Upper lobe of left lung (tissue), 6 donors: ENCODE measurements around the gene UBASH3B. TPM values are rescaled to one million over a fixed set of nuclear protein-coding genes. Genes with fewer than 3 reads are reported as not detected.

Experiments used
- ATAC-seq, 2 donors: fragments of 200-7000 bp; cut with Tn5 transposase; one replicate each; pipeline ENCODE4 v1.9.1; 2022; ENCODE audit warnings: mild to moderate bottlenecking in 2 of 2, moderate library complexity in 2 of 2; ENCODE audit not compliant: low FRiP score in 2 of 2
- DNase-seq, 2 donors: peaks; one replicate each; pipeline ENCODE4 v3.0.0-alpha.2; 2019 to 2020
- H3K27ac ChIP-seq, 4 donors: fragments of 200-600 bp; sonication (generic); one replicate each; pipeline ENCODE4 v1.5.1; 2016 to 2019
- H3K27me3 ChIP-seq, 4 donors: fragments of 200-600 bp; sonication (generic); one replicate each; pipeline ENCODE4 v1.5.1; 2017 to 2019
- H3K36me3 ChIP-seq, 4 donors: fragments of 200-600 bp; sonication (generic); one replicate each; pipeline ENCODE4 v1.5.1; 2016 to 2019
- H3K4me1 ChIP-seq, 4 donors: fragments of 200-600 bp; sonication (generic); one replicate each; pipeline ENCODE4 v1.5.1; 2018 to 2019
- H3K4me3 ChIP-seq, 4 donors: fragments of 200-600 bp; sonication (generic); one replicate each; pipeline ENCODE4 v1.5.1; 2017 to 2019; ENCODE audit warnings: mild to moderate bottlenecking in 2 of 4, moderate library complexity in 1 of 4
- H3K9me3 ChIP-seq, 4 donors: fragments of 200-600 bp; sonication (generic); one replicate each; pipeline ENCODE4 v1.5.1; 2018 to 2019
- EP300 ChIP-seq, 4 donors: sonication (generic); formaldehyde crosslinking; IDR thresholded peaks; one replicate each; pipeline ENCODE4 v1.5.1; 2017; ENCODE audit warnings: antibody characterized with exemption in 4 of 4, control low read depth in 2 of 4
- POLR2A ChIP-seq, 4 donors: fragments of 450-650 bp; IDR thresholded peaks; one replicate each; pipeline ENCODE4 v1.5.1; 2016 to 2017; ENCODE audit warnings: antibody characterized with exemption in 4 of 4, mild to moderate bottlenecking in 2 of 4
- POLR2AphosphoS5 ChIP-seq, 2 donors: sonication (generic); formaldehyde crosslinking; IDR thresholded peaks; one replicate each; pipeline ENCODE4 v1.5.1; 2017; ENCODE audit warnings: antibody characterized with exemption in 2 of 2
- WGBS, 2 donors: methylation state at CpG; one replicate each; pipeline ENCODE4 v1.1.5; 2017 to 2018; 5-methylcytosine and 5-hydroxymethylcytosine counted together
- total RNA-seq, 6 donors: library from RNA; depleted of rRNA in 4 of 6; stranded (reverse); fragments of >200 nt in 4 of 6; gene quantifications; one replicate each; pipeline versions ENCODE4 v1.1.0 to v1.2.1, GENCODE V29; 2016 to 2021
- TF ChIP-seq, protein P1 (sequence below), 6 experiments: fragments of 450-650 bp in 4 of 6; fragments of 200-600 bp in 2 of 6; sonication (generic) in 2 of 6; IDR thresholded peaks; one replicate each; pipeline ENCODE4 v1.5.1; 2016 to 2019; ENCODE audit warnings: antibody characterized with exemption in 6 of 6
- donor health status: DM: no; HTN: no; CAD: no; lungs with moderate emphysema.
- donor health status: DM: no; HTN: yes; CAD: no; lungs with severe emphysema.

The UBASH3B gene
- total RNA-seq, 6 donors from 2014 or later, result 24.0 to 54.2 (median 40.4) TPM

DNA sequence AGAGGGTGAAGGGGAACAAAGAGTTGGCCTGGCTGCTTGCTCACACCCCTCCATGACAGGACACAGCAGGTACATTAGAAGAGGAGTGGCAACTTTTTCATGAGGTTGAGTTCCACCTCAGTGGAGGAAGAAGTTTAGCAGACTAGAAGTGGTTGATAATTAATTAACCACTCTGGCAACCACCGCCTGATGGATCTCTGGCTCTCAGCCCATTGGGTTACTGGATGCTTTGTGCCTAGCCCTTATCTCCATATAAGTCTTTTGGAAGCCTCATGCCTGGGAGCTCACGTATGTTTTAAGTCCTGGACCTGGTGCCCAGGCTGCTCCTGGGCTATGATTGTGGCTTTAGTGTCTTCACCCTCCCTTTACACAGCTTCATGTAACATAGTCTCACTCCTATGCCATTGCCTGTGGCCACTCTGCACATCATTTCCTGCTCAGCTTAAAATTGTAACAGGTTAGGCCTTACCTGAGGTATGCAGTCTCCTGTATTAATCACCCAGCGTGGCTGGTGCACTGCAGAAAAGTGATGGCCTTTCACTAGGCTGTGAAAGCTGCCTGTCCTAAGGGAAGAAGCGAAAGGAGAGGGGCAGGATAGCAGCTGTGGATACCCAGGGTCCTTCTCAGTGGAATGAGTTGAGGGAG lies 110.1 kb downstream of the UBASH3B start:
- WGBS, 2 donors, result 94 to 96% methylated on average over 4 of the region's 4 CpGs
- DNase-seq (no peak), ATAC-seq (no peak)
- TF ChIP-seq, protein P1, sequence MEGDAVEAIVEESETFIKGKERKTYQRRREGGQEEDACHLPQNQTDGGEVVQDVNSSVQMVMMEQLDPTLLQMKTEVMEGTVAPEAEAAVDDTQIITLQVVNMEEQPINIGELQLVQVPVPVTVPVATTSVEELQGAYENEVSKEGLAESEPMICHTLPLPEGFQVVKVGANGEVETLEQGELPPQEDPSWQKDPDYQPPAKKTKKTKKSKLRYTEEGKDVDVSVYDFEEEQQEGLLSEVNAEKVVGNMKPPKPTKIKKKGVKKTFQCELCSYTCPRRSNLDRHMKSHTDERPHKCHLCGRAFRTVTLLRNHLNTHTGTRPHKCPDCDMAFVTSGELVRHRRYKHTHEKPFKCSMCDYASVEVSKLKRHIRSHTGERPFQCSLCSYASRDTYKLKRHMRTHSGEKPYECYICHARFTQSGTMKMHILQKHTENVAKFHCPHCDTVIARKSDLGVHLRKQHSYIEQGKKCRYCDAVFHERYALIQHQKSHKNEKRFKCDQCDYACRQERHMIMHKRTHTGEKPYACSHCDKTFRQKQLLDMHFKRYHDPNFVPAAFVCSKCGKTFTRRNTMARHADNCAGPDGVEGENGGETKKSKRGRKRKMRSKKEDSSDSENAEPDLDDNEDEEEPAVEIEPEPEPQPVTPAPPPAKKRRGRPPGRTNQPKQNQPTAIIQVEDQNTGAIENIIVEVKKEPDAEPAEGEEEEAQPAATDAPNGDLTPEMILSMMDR (IDR thresholded peaks at IDR 0.05), result no peak
- Histone ChIP-seq H3K9me3 (no peaks in the 10 kb centered on the region), H3K4me3 (no peak overlapping the region), H3K27ac (no peak overlapping the region), H3K36me3 (no peaks in the 10 kb centered on the region), H3K4me1 (no peaks in the 10 kb centered on the region), H3K27me3 (no peaks in the 10 kb centered on the region)

DNA sequence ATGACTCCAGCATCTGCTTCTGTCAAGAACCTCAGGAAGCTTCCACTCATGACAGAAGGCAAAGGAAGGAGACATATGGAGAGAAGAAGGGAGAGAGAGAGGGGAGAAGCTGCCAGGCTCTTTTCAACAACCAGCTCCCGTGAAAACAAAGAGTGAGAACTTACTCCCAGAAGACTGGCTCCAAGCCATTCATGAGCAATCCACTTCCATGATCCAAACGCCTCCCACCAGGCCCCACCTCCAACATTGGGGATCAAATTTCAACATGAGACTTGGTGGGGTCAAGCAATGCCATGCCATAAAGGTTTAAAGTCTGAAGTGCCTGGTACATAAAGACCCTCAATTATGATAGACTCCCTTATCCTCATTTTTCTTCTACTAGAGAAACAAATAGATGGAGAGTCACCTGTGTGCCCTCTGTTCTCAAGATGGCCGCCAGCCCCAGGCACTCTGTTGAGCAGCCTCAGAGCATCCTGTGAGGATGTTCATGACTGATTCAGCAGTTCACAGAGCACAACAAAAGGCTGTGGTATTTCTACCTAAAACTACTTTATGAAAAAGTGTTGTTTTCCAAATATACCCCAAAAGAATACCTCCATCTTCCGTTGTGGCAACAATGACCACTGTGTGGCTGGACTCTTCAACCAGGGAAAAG lies 113.7 kb downstream of the UBASH3B start:
- TF ChIP-seq POLR2A (IDR thresholded peaks at IDR 0.05) (no peak), POLR2AphosphoS5 (IDR thresholded peaks at IDR 0.05) (no peak), EP300 (IDR thresholded peaks at IDR 0.05) (no peak)
- TF ChIP-seq, protein P1 (IDR thresholded peaks at IDR 0.05), result no peak
- ATAC-seq (no peak), DNase-seq (no peak)
- H3K27me3 ChIP-seq, result no peaks in the 10 kb centered on the region
- H3K36me3 ChIP-seq, result no peaks in the 10 kb centered on the region
- no peaks in the 10 kb centered on the region for H3K9me3 ChIP-seq
- H3K4me1 ChIP-seq, result no peaks in the 10 kb centered on the region
- H3K27ac ChIP-seq, result no peak overlapping the region
- 68 to 78% methylated on average over 4 of the region's 4 CpGs for WGBS, 2 donors
- no peak overlapping the region for H3K4me3 ChIP-seq

DNA sequence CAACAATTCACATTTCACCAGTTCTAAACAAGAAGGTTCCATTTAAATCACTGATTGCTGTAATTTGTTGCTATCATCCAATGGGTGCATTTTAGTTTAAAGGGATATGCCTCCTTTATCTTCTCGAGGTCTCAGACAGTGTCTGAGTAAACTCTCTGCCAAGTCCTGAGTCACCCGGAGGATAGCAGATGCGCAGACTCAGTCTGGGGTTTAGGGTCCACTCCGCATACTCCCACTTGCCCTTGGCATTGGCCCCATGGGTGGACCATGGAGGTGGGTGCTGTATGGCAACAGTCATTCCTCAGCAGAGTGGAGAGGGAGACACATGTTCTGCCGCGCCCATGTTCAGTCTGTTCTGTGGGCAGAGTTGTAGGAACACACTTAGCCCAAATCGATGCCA lies 117.4 kb downstream of the UBASH3B start:
- WGBS, 2 donors, result 76 to 85% methylated on average over 6 to 7 of the region's 7 CpGs
- Histone ChIP-seq H3K9me3 (no peaks in the 10 kb centered on the region), H3K27ac (no peak overlapping the region), H3K36me3 (no peaks in the 10 kb centered on the region), H3K27me3 (no peaks in the 10 kb centered on the region), H3K4me3 (no peak overlapping the region), H3K4me1 (peaks cover 0 to 8% (median 2%) of the 10 kb centered on the region in 4 donors)
- no peak for DNase-seq
- TF ChIP-seq POLR2A (IDR thresholded peaks at IDR 0.05), result no peak
- no peak for TF ChIP-seq EP300 (IDR thresholded peaks at IDR 0.05)
- no peak for TF ChIP-seq POLR2AphosphoS5 (IDR thresholded peaks at IDR 0.05)
- TF ChIP-seq, protein P1 (IDR thresholded peaks at IDR 0.05), result no peak
- peak; percentile 19 to 53 for ATAC-seq

DNA sequence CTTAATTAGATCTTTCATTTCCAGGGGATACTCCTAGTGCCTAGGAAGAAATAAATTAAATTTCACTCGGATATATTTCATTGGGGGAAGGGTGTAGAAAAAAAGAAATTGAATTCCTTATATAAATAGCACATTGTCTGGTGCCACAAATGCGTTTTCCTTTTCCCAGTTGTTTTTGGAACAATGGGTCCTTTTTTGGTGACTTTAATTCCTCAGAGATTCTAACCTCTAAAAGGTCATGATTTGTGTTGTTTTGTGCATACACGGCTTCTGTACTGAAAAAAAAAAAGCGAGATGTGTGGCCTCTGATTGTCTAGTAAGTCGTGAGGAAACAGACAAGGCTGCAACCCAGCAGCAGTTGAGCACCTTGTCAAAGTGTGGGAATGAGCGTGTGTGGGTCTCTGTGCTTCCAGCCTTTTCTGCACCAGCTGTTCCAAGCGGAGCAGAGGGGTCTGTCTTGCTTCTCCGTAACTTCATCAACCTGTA lies 118.3 kb downstream of the UBASH3B start:
- TF ChIP-seq POLR2AphosphoS5 (IDR thresholded peaks at IDR 0.05), result no peak
- TF ChIP-seq POLR2A (IDR thresholded peaks at IDR 0.05), result no peak
- TF ChIP-seq EP300 (IDR thresholded peaks at IDR 0.05), result no peak
- TF ChIP-seq, protein P1 (IDR thresholded peaks at IDR 0.05), result no peak
- Histone ChIP-seq H3K36me3 (no peaks in the 10 kb centered on the region), H3K4me1 (peaks cover 0 to 8% (median 2%) of the 10 kb centered on the region in 4 donors), H3K27me3 (no peaks in the 10 kb centered on the region), H3K4me3 (no peak overlapping the region), H3K9me3 (no peaks in the 10 kb centered on the region), H3K27ac (no peak overlapping the region)
- no peak for DNase-seq
- 68 to 71% methylated on average over 8 of the region's 8 CpGs for WGBS, 2 donors
- ATAC-seq, result no peak
